SU-DHL-6 (cell line): ENCODE results near the gene PDE6H.

Source experiments
- CTCF ChIP-seq: fragments of 200-600 bp; sonication (generic); IDR thresholded peaks from one replicate; pipeline ENCODE4 v1.5.1; 2017; ENCODE audit warnings: antibody characterized with exemption, mild to moderate bottlenecking, low read length, moderate library complexity; ENCODE audit not compliant: insufficient read depth, poor library complexity, severe bottlenecking
- EZH2phosphoT487 ChIP-seq: fragments of 200-600 bp; sonication (generic), shearing (Covaris generic); conservative IDR thresholded peaks from 2 replicates; pipeline ENCODE4 v1.6.1; 2018; ENCODE audit warnings: mild to moderate bottlenecking, antibody characterized with exemption, low read length, moderate library complexity, mixed read lengths

- TF ChIP-seq CTCF: no peak
- no peak for TF ChIP-seq EZH2phosphoT487
These were observed 48.9 kb upstream of the PDE6H start for GRCh38 chr12:14923944-14924343.
